CD4-positive, alpha-beta T cell treated with Interleukin-4 for 4 hours (primary cell): ENCODE results near the gene CFAP100.

Experiments used
- DNase-seq: peaks from one replicate; pipeline ENCODE4 v3.0.0-alpha.2; 2020

CFAP100 gene

DNA sequence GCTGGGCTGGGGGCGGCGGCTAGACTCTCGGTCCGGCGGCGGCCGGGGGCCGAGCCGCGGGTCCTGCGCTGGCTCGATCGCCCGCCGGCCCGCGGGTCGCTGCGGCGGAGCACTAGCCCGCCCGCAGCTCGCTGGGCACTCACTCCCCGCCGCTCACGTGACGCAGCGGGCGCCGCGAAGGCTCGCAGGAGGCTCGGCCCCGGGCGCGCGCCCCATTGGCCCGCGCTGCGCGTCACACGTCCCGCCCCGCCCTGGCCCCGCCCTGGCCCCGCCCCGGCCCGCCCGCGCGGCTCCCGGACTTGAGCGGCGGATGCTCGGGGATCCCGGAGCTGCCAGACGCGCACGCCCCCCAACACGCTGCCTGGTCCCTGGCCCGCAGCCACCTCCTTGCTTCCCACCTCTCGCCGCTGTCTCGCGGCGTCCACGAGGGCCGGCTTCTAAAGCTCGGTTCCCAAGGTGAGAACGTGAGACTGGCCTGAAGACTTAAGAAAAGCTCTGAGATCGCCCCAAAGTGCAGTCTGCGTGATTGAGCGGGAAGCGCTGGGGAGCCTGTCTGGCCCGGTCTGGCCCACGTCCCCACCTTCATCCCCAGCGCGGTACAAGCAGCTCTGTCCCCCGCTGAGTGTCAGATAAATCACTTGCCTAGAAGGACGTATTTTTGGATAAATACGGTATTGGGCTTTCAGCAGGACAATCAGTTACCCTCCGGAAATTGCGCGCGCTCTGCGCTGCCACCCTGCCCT is 37.2 kb upstream of the CFAP100 start, which contains the start of gene KLF15:
TSS of gene KLF15 (minus strand) at position 114 of the 743 bp plus-strand sequence. CDS start 4,486 bp downstream, outside the sequence.
- peak; percentile 42 for DNase-seq

DNA sequence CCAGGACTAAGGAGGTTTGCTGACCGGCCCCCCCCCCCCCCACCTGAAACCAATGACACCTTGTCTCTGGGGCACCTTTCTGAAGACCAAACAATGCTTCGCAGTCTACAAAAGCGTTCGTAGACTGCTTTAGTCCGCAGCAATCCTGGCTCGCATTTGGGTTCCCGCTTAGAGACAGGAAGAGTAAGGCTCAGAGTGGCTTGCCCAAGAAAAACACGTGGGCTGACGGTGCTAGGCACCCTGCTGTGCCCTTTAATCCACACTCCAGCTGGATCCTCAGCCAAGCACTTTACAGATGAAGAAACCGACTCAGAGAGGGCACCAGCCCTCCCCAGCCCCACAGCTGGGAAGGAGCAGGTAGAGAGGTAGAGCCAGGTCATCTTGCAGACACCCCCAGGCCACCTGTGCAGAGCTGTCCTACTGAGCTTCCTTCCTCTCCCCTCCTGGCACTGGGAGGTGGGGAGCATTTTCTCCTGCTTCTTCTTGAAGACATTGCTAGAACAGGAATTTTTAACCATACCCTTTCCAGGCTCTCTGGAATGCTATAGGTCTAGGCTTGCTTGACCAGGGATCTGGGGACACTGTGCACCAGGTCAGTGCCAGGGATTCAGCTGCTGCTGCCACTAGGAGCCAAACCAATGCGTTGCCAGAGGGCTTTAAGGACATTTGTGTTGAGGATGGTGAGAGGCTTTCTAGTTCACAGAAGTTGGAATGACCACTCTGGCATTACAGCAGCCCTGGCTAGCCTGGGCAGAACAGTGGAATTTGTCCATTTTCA is 36.5 kb upstream of the CFAP100 start:
- no peak for DNase-seq

- no peak for DNase-seq
Observed at GRCh38 chr3:126358816-126359181, 35.9 kb upstream of the CFAP100 start.

- DNase-seq: no peak
Observed at GRCh38 chr3:126360046-126360713, 34.5 kb upstream of the CFAP100 start.

GRCh38 chr3:126360714-126361060 is 34.0 kb upstream of the CFAP100 start:
- DNase-seq: no peak

- no peak for DNase-seq
Observed at GRCh38 chr3:126361211-126361610, 33.5 kb upstream of the CFAP100 start.

GRCh38 chr3:126364130-126364695 is 30.5 kb upstream of the CFAP100 start:
- no peak for DNase-seq

- DNase-seq: no peak
Observed at GRCh38 chr3:126364731-126365301, 29.9 kb upstream of the CFAP100 start.

DNA sequence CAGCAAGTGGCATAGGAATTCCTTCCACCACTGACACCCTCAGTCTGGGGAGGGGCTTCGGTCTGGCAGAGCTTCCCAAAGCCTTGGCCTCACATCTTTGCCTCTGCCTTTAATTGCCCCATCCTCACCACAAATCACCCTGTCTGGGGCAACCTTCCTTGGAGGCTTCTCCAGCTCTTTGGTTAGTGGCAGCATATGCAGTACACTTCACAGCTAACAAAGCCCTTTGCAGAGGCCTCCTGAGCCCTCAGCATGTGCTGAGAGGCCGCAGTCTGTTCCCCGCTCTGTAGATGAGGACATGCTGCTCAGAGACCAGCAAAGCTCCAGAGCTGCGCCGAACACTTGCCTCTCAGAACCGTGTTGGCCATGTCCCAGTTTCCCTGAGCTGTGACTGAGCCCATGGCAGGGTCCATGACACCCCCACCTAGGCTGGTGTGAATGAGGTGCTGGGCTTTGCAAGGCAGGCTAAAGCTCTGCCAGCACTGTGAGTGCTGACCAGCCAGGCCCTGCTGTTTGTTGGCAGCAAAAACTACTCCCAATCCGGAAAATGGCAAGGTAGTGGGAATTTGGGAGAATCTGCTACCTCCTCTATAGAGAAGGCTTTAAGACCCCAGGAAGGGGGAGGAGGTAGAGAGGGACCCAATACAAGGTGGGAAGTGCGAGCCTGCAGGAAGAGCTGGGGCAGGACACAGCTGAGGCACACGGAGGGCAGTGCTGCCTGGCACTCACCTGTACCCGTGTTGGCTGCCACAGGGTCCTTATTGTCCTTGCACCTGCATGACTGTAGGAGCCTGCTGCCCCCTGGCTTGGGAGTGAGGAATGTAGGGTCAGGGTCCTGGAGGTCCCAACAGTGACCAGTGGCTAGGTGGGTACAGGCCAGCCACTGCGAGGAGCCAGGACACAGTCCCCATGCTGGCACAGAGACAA is 29.1 kb upstream of the CFAP100 start:
- no peak for DNase-seq

GRCh38 chr3:126367316-126367805 is 27.3 kb upstream of the CFAP100 start:
- DNase-seq: no peak

DNA sequence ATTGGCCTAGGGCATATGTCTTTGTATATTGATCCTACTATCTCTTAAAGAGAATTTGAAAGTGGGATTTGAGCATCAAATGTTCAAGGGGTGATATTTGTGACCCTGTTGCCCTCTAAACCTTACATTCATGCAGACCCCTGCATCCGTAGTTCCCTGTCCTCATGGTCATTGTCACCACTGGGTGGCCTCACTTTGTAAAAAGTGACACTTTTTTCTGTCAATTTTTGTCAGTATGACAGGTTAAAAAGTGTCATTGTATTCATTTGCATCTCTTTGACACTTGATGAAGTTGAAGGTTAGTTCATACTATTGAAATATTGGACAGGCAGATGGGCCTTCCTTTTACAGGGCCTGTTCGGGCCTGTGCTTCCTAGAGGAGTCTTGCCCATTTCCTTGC is 25.2 kb upstream of the CFAP100 start:
- no peak for DNase-seq

DNA sequence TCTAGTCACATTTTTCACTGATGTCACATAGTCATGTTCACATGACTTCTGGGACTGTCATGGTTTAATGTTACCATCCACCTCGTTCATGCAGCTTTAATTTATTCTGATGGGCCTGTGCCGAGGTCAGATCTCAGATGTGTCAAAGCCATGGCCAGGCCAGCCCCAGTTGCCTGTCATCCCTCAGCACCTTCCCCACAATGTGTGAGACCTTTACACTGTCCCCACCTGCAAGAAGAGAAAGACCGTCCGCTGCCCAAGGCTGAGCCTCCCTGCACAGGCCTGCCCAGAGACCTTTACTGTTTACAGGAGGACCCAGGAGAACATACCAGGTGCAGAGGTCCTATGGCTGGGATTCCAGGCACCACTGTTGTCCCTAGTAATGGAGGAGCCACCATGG is 24.7 kb upstream of the CFAP100 start:
- DNase-seq: no peak

GRCh38 chr3:126370606-126371005 is 24.1 kb upstream of the CFAP100 start:
- DNase-seq: no peak

DNA sequence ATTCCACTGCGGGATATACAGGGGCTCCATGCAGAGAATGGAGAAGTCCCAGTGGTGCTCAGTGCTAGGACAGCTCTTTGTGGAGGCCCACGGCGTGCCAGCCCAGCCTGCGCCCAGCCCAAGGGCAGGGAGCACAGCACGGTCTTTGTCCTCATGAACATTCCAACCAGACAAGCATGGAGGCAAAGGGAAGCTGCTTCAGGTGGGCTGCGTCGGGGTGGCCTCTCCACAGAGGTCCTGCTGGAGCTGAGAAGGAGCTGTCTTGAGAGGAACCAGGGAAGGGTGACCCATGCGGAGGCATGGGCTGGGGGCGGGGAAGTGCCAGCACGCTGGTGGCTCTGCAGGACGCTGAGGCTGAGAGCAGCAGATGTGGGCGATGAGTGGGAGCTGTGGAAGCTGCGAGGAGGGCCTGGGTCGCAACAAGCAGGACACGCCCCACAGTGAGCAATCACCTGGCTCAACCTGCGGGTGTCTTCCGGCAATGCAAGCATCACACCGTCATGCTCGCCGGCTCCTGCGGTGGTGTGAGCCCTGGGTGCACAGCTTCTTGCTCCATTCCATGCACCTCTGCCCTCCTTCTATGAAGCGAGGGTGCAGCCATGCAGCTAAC is 23.5 kb upstream of the CFAP100 start:
- DNase-seq: no peak

- DNase-seq: no peak
Observed at GRCh38 chr3:126372413-126373145, 22.1 kb upstream of the CFAP100 start.

- no peak for DNase-seq
Observed at GRCh38 chr3:126373146-126373613, 21.5 kb upstream of the CFAP100 start.

DNA sequence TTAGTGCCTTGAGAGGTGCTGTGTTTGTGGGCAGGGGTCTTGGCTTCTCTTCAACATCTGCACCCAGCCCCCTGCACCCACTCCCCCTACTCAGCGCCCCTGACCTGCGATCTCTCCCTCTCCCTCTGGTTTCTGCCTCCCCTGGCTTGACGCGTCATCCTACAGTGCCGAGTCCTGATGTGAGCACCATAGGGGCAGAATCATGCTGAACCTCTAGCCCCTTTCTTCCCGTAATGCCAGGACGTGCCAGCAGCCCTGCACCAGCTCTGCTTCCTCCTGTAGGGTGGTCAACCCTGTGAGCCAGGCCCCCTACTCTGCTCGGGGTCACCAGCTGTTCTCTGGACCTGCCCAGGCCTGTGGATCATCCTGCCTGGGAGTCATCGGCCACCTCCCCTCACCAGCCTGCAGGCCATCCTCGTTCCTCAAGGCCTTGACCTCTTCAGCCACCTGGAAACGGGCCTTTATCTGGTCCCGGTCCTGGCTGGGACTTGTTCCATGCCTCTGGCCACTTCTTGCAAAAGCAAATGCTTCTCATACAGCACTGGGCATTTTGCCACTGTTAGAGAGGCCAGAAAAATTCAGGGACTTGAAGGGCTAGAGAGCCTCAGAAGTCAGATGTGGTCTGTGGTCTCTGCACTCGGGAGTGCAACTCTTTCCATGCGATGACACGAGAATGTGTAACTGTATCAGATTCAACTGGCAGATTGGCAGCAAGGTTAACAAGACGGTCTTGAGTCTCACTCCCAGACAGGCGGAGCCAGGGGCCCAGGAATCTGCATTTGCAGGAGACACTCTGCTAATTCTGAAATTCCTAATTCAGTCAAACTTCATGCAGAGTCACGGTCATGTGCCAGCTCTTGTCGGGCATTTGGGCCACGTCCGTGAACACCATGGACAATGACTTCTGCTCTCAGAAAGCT is 20.8 kb upstream of the CFAP100 start:
- no peak for DNase-seq

DNA sequence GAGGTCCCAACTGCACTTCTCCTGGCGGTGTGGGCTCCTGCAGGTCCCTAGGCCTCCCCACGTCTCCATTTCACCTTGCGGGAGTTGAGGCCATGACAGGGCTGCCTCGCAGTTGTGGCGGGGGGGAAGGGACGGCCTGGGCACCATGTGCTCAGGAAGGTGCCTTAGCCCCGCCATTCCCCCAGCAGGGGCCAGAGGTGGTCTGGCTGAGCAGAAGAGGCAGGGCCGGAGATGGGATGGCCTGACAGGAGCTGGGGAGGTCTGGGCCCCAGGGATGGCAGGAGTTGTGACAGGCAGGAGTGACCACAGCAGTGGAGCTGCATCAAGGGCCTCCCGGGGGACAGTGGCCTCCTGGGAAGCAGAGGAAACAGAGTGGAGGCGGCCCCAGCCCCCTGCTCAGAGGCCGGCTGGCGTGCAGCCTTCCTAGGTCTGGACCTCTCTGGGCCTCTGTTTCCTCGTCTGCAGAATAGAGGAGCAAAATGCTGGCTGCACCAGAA is 18.8 kb upstream of the CFAP100 start:
- DNase-seq: no peak

DNA sequence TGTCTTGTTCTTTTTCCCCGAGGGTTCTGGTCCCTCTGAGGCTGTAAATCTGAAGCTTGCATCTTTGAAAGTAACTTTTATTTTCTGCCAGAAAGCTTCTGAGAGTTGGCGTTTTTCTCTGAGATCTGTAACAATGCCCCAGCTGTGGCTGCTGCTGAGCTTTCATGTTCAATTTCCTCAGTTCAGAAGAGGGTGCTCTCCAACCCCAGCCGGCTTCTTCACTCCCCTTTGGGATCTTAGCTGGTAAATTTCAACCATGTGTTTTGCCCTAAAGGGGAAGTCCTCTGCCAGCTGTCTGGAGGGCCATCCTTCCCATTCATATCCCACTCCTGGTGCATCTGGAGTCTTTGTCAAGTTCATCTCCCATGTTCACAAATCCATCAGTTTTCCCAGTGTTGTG is 18.3 kb upstream of the CFAP100 start:
- DNase-seq: no peak
